KMS-11 (cell line): ENCODE data around the gene EPS8.

Experiments
- H2AFZ ChIP-seq: fragments of 200-600 bp; sonication (generic); 2 replicates; pipeline ENCODE4 v1.6.1; 2016; ENCODE audit warnings: antibody characterized with exemption, mixed run types, low read depth
- H3K27ac ChIP-seq: fragments of 200-600 bp; sonication (generic); 2 replicates; pipeline ENCODE4 v1.6.1; 2016; ENCODE audit warnings: mild to moderate bottlenecking, mixed run types
- H3K27me3 ChIP-seq: fragments of 200-600 bp; sonication (generic); 2 replicates; pipeline ENCODE4 v1.6.1; 2017; ENCODE audit warnings: mild to moderate bottlenecking, low read depth, mixed run types, moderate library complexity; ENCODE audit not compliant: insufficient read depth
- H3K36me3 ChIP-seq: fragments of 200-600 bp; sonication (generic); 2 replicates; pipeline ENCODE4 v1.6.1; 2017; ENCODE audit warnings: mild to moderate bottlenecking, mixed run types; ENCODE audit not compliant: insufficient read depth
- H3K4me1 ChIP-seq: fragments of 200-600 bp; sonication (generic); 2 replicates; pipeline ENCODE4 v1.6.1; 2016; ENCODE audit warnings: mild to moderate bottlenecking, low read depth, mixed run types; ENCODE audit not compliant: poor library complexity, severe bottlenecking
- H3K4me2 ChIP-seq: fragments of 200-600 bp; sonication (generic); 2 replicates; pipeline ENCODE4 v1.7.0; 2016; ENCODE audit warnings: mild to moderate bottlenecking, mixed run types
- H3K4me3 ChIP-seq: fragments of 200-600 bp; sonication (generic); IDR thresholded peaks from 2 replicates; pipeline ENCODE4 v1.6.1; 2017; ENCODE audit warnings: low read depth, low read length, mixed read lengths; ENCODE audit not compliant: insufficient read depth
- H3K79me2 ChIP-seq: fragments of 200-600 bp; sonication (generic); 2 replicates; pipeline ENCODE4 v1.6.1; 2016; ENCODE audit warnings: low read depth, mixed run types; ENCODE audit not compliant: insufficient read depth
- H3K9ac ChIP-seq: fragments of 200-600 bp; sonication (generic); 2 replicates; pipeline ENCODE4 v1.6.1; 2016; ENCODE audit warnings: mild to moderate bottlenecking, mixed run types
- H4K20me1 ChIP-seq: fragments of 200-600 bp; sonication (generic); 2 replicates; pipeline ENCODE4 v1.6.1; 2016; ENCODE audit warnings: mild to moderate bottlenecking, mixed run types; ENCODE audit not compliant: insufficient read depth
- TF ChIP-seq, protein P1 (sequence below): fragments of 200-600 bp; sonication (generic); conservative IDR thresholded peaks from 2 replicates; pipeline ENCODE4 v1.6.1; 2017; ENCODE audit warnings: low read depth, mild to moderate bottlenecking, antibody characterized with exemption, low read length, moderate library complexity, mixed read lengths

Gene EPS8

GRCh38 chr12:15649347-15649746, 139.8 kb downstream of the EPS8 start:
- H2AFZ ChIP-seq = no peak overlapping the region
- H3K4me2 ChIP-seq = no peak overlapping the region
- H3K79me2 ChIP-seq = no peaks in the 10 kb centered on the region
- TF ChIP-seq, protein P1, sequence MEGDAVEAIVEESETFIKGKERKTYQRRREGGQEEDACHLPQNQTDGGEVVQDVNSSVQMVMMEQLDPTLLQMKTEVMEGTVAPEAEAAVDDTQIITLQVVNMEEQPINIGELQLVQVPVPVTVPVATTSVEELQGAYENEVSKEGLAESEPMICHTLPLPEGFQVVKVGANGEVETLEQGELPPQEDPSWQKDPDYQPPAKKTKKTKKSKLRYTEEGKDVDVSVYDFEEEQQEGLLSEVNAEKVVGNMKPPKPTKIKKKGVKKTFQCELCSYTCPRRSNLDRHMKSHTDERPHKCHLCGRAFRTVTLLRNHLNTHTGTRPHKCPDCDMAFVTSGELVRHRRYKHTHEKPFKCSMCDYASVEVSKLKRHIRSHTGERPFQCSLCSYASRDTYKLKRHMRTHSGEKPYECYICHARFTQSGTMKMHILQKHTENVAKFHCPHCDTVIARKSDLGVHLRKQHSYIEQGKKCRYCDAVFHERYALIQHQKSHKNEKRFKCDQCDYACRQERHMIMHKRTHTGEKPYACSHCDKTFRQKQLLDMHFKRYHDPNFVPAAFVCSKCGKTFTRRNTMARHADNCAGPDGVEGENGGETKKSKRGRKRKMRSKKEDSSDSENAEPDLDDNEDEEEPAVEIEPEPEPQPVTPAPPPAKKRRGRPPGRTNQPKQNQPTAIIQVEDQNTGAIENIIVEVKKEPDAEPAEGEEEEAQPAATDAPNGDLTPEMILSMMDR = no peak
- no peaks in the 10 kb centered on the region for H3K36me3 ChIP-seq
- H3K27ac ChIP-seq = no peak overlapping the region
- H3K4me1 ChIP-seq = no peaks in the 10 kb centered on the region
- H4K20me1 ChIP-seq = no peaks in the 10 kb centered on the region
- H3K4me3 ChIP-seq = no peak overlapping the region
- no peak overlapping the region for H3K9ac ChIP-seq
- no peaks in the 10 kb centered on the region for H3K27me3 ChIP-seq

GRCh38 chr12:15648558-15648957, 140.6 kb downstream of the EPS8 start:
- H3K4me3 ChIP-seq = no peak overlapping the region
- TF ChIP-seq, protein P1 = no peak
- no peaks in the 10 kb centered on the region for H3K79me2 ChIP-seq

GRCh38 chr12:15646581-15646980, 142.6 kb downstream of the EPS8 start:
- H3K9ac ChIP-seq = no peak overlapping the region
- H3K4me3 ChIP-seq = no peak overlapping the region
- no peaks in the 10 kb centered on the region for H3K27me3 ChIP-seq
- no peaks in the 10 kb centered on the region for H4K20me1 ChIP-seq
- no peak overlapping the region for H3K27ac ChIP-seq
- no peaks in the 10 kb centered on the region for H3K36me3 ChIP-seq
- no peak overlapping the region for H3K4me2 ChIP-seq
- no peaks in the 10 kb centered on the region for H3K4me1 ChIP-seq
- no peaks in the 10 kb centered on the region for H3K79me2 ChIP-seq
- TF ChIP-seq, protein P1 = no peak
- H2AFZ ChIP-seq = no peak overlapping the region

More at GRCh38 chr12:15648558-15648957, 140.6 kb downstream of the EPS8 start:
- Histone ChIP-seq H3K36me3 (no peaks in the 10 kb centered on the region), H3K27ac (no peak overlapping the region), H3K4me2 (no peak overlapping the region), H4K20me1 (no peaks in the 10 kb centered on the region), H3K9ac (no peak overlapping the region), H3K27me3 (no peaks in the 10 kb centered on the region), H3K4me1 (no peaks in the 10 kb centered on the region), H2AFZ (no peak overlapping the region)

DNA sequence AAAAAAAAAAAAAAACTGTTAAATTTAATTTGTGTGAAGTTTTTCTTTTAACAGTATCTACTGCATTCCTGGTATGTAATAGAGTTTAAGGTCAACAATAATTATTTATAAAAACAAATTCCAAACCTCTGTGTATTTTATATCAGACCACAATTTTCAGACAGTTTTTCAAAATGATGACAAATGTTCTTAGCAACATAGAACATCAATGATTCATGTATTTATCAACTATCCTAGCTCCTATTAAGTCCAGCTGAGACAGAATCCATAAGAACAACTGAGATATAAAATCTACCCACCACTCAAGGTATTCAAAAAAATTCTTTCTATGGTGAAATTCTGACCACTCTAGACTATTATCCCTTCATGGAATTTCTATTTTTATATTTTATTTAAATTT, 144.5 kb downstream of the EPS8 start:
- TF ChIP-seq, protein P1 = no peak
- Histone ChIP-seq H2AFZ (no peak overlapping the region), H3K4me3 (no peak overlapping the region), H3K4me1 (no peaks in the 10 kb centered on the region), H3K79me2 (no peaks in the 10 kb centered on the region), H3K4me2 (no peak overlapping the region), H3K9ac (no peak overlapping the region), H4K20me1 (no peaks in the 10 kb centered on the region), H3K36me3 (no peaks in the 10 kb centered on the region), H3K27ac (no peak overlapping the region), H3K27me3 (no peaks in the 10 kb centered on the region)

DNA sequence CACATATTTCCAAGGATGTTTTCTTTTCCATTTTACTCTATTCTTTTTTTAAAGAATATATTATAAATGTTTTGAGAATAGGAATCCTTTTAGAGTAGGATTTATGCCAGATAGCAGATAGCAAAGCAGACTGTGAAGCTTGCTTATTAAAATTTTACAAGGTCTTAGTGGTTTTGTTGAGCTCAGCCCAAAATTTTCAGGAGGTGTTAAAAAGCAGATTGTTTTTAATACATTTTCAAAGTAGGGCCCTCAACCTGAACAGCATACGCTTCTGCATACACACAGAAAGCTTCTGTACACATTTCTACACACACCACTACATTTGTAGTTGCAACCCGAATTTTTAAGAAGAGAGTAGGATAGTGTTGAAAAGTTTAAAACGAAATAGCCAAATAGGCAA, 151.0 kb downstream of the EPS8 start:
- H2AFZ ChIP-seq = no peak overlapping the region
- TF ChIP-seq, protein P1 = no peak
- H4K20me1 ChIP-seq = no peaks in the 10 kb centered on the region
- no peaks in the 10 kb centered on the region for H3K27me3 ChIP-seq
- H3K4me2 ChIP-seq = no peak overlapping the region
- H3K79me2 ChIP-seq = no peaks in the 10 kb centered on the region
- H3K36me3 ChIP-seq = no peaks in the 10 kb centered on the region
- H3K4me3 ChIP-seq = no peak overlapping the region
- no peak overlapping the region for H3K27ac ChIP-seq
- peaks cover 5% of the 10 kb centered on the region for H3K4me1 ChIP-seq
- no peak overlapping the region for H3K9ac ChIP-seq
